SK-N-MC (cell line): ENCODE results near the gene TRIM41.
"Not testable (repeated sequence)": the region's sequence is repeated elsewhere in the genome, so short reads cannot be mapped to it uniquely, and the experiment has no call there.

Experiments used
- EZH2 ChIP-seq: fragments of 200-600 bp; sonication (generic); IDR thresholded peaks from one replicate; pipeline ENCODE4 v1.6.1; 2017; ENCODE audit warnings: antibody characterized with exemption
- POLR2AphosphoS5 ChIP-seq: IDR thresholded peaks from 2 replicates; pipeline ENCODE4 v1.6.1; 2012; ENCODE audit warnings: mild to moderate bottlenecking, low read depth, low read length, borderline replicate concordance

- not testable (repeated sequence) for TF ChIP-seq POLR2AphosphoS5, EZH2
Measured at GRCh38 chr5:181267907-181268306, 44.8 kb downstream of the TRIM41 start.
